GM18507 (cell line): ENCODE data around the gene SEC22C.

Experiments
- DNase-seq: peaks from one replicate; pipeline ENCODE4 v3.0.0; 2011; ENCODE audit warnings: low read depth; ENCODE audit not compliant: insufficient read length; ENCODE audit errors: extremely low spot score
- FAIRE-seq: peaks from 2 replicates; lab custom pipeline; 2011; peaks lifted over from hg19 to GRCh38; lab: Jason Lieb, UNC

The SEC22C gene

DNA sequence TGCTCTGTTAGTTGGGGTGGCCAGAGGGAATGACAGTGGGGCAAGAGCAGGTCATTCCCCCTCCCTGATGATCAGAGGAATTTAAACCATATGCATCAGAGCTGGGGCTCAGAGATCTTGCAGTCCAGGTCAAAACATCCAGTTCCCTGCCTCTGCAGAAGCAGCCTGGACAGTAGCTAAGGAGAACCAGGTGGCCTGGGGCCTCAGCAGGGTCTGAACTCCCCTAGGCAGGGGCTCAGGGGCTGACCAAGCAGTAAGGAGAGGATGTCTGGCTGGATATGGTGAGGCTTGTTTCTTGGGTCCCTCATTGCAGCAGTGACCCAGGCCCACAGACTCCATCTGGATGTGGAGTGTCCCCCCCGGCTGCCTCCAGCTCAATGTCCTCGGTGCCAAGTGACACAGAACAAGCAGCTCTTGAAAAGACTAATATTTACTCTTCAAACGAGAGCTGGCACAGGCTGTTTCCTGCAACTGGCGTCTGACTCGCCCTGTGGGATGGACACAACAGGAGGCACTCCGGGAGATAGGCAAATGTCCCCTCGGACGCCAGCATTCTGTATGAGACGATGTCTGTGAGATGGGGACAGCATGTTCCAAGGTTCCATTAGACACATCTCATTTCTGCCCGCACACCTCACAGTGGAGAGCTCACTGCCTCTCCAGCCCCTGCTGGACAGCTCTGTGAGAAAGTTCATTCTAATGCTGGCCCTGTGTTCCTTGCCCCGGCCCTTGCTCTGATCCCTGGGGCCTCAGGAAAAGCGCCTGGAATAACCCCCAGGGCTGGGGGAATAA lies 37.1 kb downstream of the SEC22C start:
- no peak for FAIRE-seq
- DNase-seq = no peak

- DNase-seq = no peak
- no peak for FAIRE-seq
Observed at GRCh38 chr3:42541079-42541478, 40.7 kb downstream of the SEC22C start.

GRCh38 chr3:42539871-42540714 lies 41.7 kb downstream of the SEC22C start:
- DNase-seq (peak; percentile 59), FAIRE-seq (peak; percentile 71)

DNA sequence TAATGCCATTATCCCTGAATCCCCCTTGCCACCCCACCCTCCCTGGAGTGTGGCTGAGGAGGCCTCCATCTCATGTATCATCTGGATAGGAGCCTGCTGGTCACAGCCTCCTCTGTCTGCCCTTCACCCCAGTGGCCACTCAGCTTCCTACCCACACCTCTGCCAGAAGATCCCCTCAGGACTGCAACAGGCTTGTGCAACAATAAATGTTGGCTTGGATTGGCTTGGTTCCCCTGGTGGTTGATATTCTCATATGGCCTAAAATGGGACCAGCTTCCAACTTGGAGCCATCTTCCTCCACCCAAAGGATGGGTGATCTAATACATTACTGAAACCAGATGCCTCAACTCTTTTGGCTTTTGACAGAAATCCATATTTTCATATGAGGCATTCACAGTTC lies 44.4 kb downstream of the SEC22C start:
- DNase-seq (no peak), FAIRE-seq (no peak)

- peak; percentile 70 for FAIRE-seq
- no peak for DNase-seq
Observed at GRCh38 chr3:42535981-42536784, 45.6 kb downstream of the SEC22C start.

- DNase-seq (no peak), FAIRE-seq (no peak)
Observed at GRCh38 chr3:42533161-42533897, 48.4 kb downstream of the SEC22C start.

DNA sequence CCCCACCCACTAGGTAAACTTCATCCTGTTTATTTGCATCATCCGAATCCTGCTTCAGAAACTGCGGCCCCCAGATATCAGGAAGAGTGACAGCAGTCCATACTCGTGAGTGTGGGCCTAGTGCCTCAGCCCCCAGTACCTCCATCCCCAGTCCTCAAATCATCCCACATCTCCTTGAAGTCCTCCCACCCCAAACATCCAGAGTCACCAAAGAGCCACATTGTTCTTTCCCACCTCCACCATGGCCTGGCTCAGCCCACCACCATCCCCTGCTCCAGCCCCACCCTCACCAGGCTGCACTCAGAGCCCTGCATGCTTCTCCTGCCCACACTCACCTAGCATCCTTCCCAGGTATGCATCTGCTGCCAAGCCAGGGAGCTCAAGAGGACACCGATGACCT lies 49.5 kb downstream of the SEC22C start:
- no peak for DNase-seq
- no peak for FAIRE-seq

DNA sequence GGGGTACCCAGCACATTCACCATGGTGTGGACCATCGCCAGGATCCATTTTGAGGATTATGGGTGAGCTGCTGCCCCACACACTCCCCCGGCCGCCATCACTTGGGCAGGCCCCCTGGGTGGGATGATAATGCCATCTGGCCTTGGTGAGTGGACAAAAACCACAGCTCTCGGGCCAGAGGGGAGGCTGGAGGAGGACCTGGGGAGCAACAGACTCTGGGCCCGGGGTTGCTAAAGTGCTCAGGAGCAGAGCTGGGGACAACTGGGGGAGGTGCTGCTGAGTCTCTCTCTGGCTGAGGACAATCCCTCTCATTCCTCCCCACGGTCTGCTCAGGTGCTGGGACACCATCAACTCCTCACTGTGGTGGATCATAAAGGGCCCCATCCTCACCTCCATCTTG lies 50.3 kb downstream of the SEC22C start:
- FAIRE-seq = no peak
- no peak for DNase-seq

GRCh38 chr3:42530073-42530472 lies 51.7 kb downstream of the SEC22C start:
- FAIRE-seq (no peak), DNase-seq (no peak)

DNA sequence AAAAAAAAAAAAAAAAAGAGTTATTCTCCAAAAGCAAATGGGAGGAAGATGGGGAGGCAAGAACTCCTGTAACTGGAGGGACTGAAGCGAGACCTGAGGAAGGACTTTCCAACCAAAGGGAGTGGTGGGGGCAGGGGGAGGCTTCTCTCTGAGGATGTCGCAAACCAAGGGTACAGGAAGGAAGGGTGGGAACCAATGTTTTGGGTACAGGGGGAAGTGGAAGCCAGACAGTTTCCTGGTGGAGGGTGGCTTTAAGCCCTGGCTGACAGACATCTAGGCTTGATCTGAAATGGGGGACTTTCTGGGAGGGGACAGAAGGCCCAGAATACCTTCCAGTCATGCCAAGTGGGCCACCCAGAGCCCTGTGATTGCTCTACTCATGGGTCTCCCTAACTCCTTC lies 52.3 kb downstream of the SEC22C start:
- FAIRE-seq = no peak
- DNase-seq = no peak

GRCh38 chr3:42527368-42527917 lies 54.3 kb downstream of the SEC22C start:
- DNase-seq (no peak), FAIRE-seq (no peak)

GRCh38 chr3:42526616-42527367 lies 55.0 kb downstream of the SEC22C start:
- FAIRE-seq (no peak), DNase-seq (no peak)

DNA sequence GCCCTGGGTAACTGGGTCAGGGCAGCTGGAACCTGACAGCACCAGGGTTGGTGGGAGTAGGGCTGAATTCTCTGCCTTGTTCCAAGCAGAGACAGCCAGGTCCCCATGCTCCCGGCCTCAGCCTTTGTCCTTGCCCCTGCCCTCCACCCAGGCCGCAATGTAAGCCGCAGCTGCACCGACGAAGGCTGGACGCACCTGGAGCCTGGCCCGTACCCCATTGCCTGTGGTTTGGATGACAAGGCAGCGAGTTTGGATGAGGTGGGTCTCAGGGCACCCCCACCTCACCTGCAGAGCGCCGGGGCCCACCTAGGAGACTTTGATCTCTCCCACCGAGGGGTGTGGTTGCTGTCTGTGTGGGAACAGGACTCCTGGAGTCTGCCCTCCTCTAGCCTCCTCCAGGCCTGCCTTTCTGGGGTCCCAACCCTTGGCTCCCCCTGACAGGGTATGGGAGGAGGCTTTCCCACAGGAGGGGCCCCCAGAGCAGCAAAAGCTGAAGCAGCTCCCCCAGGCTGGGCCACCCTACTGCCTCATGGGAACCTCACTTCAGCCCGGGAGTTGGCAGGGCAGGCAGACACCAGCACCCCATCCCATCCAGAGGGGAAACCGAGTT lies 55.9 kb downstream of the SEC22C start:
- FAIRE-seq = no peak
- no peak for DNase-seq

GRCh38 chr3:42525212-42525611 lies 56.6 kb downstream of the SEC22C start:
- FAIRE-seq = no peak
- no peak for DNase-seq

GRCh38 chr3:42524751-42525150 lies 57.0 kb downstream of the SEC22C start:
- FAIRE-seq = no peak
- DNase-seq = no peak

DNA sequence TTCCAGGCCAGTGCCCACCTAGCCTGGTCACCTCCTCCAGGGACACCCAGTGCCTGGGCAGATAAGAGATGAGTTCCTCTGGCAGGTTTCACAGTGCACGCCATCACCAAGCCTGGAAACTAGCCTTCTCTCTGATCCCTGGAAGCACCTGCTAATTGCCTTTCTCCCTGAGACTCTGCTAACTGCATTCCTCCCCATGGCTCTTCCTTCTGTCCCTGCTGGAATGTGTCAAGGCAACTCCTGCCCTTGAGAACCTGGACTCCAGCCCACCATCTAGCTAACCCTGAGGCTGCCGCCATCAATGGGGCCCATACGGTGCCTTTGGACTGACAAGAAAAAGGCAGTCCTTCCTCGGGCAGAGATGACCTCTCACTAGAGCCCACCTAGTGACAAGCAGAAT lies 60.9 kb downstream of the SEC22C start:
- DNase-seq (no peak), FAIRE-seq (no peak)

DNA sequence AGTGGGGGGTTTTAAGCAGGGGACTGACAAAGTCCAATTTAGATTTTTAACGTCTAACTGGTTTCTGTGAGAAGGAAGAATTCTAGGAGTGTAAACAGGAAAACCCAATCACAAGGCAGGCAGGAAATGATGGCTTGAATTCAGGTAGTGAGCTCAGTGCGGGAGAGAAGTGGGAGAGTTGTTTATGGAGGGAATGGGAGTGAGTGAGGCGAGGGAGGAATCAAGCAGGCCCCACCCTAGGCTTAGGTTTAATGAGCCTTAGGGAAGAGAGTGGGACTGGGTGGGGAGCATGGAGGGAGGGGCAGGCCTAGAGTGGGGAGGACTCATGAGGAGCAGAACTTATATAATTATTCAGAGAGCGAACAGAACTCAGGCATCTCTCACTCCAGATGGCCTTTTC lies 61.4 kb downstream of the SEC22C start:
- no peak for DNase-seq
- FAIRE-seq = no peak

- DNase-seq = no peak
Observed at GRCh38 chr3:42519568-42519962, 62.2 kb downstream of the SEC22C start.

More at GRCh38 chr3:42519568-42519962, 62.2 kb downstream of the SEC22C start:
- FAIRE-seq = no peak
